ENCODE data around the gene KCNQ1.
A peak's percentile ranks its signal among the peaks of the same experiment; 100 is the strongest.

KCNQ1 gene

GRCh38 chr11:2400069-2400761, 44.6 kb upstream of the KCNQ1 start, which contains the start of gene TSSC4:
Gene TSSC4 (plus strand): TSS chr11:2400750. CDS start chr11:2402634, 1,884 bp downstream.
- no peaks in the 10 kb centered on the region for H3K9me3 ChIP-seq (replicated peaks in 1 of 11)
- H3K9ac ChIP-seq, result peak within 1 kb of the TSS; percentile 90 to 99 (median 93)
- peaks cover 50 to 78% (median 63%) of the 10 kb centered on the region in 11 experiments for H3K36me3 ChIP-seq
- peaks cover 24 to 49% (median 40%) of the 10 kb centered on the region in 10 experiments for H3K4me1 ChIP-seq
- H3K4me2 ChIP-seq, result peak within 1 kb of the TSS; percentile 93 to 100 (median 97)
- H3K4me3 ChIP-seq, result peak within 1 kb of the TSS; percentile 82 to 100 (median 94)
- peak within 1 kb of the TSS; percentile 84 to 97 (median 88) for H3K27ac ChIP-seq
- H3K27me3 ChIP-seq, result no peaks in the 10 kb centered on the region
- H4K20me1 ChIP-seq, result peaks cover 0 to 56% (median 18%) of the 10 kb centered on the region in 11 experiments; a peak in 15 of 22 replicates
- 0 out of 22 replicates have a peak, but pooled peaks of 1 of the 11 experiments have one; percentile 14 for TF ChIP-seq Cebpa-rat (IDR thresholded peaks at IDR 0.05)

DNA sequence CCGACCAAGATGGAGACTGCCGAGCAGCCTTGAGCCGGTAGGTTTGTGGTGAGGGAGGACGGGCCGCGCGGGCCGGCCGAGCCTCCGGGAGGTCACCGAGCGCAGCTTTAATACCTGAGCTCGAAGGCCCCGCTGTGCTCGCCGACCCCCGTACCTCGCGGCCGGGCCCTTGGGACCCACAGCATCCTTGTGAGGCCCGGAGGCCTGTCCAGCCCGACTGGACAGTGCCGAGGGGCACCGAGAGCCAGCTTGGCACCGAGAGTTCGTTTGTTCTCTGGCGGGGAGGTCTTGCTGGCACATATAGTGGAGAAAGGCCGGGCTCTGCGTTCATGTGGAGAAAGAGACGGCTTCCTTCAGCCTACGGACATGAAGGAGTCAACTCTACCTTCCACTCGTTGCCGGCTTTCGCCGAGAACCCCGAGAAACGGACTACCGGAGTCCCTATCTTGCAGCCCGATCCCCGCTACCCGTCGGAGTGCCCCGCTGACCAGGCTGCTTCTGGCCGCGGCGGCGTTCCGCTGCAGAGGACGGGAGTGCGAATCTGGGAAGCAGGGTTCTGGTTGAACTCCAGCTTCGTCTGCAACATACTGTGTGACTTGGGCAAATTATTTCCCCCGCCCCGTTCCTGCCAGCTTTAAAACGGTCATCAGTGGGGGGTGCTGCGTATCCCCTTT, 43.9 kb upstream of the KCNQ1 start:
- H3K36me3 ChIP-seq, result peaks cover 44 to 72% (median 57%) of the 10 kb centered on the region in 11 experiments
- peak overlapping the region; percentile 84 to 97 (median 88) for H3K27ac ChIP-seq
- H3K9ac ChIP-seq, result peak overlapping the region; percentile 90 to 99 (median 93)
- H4K20me1 ChIP-seq, result peaks cover 0 to 49% (median 18%) of the 10 kb centered on the region in 11 experiments; a peak in 14 of 22 replicates
- H3K27me3 ChIP-seq, result no peaks in the 10 kb centered on the region
- H3K4me2 ChIP-seq, result peak overlapping the region; percentile 91 to 100 (median 97)
- H3K4me3 ChIP-seq, result peak overlapping the region; percentile 82 to 100 (median 94)
- no peaks in the 10 kb centered on the region for H3K9me3 ChIP-seq (replicated peaks in 1 of 11)
- TF ChIP-seq Cebpa-rat (IDR thresholded peaks at IDR 0.05), result no peak
- peaks cover 24 to 42% (median 33%) of the 10 kb centered on the region in 10 experiments for H3K4me1 ChIP-seq

DNA sequence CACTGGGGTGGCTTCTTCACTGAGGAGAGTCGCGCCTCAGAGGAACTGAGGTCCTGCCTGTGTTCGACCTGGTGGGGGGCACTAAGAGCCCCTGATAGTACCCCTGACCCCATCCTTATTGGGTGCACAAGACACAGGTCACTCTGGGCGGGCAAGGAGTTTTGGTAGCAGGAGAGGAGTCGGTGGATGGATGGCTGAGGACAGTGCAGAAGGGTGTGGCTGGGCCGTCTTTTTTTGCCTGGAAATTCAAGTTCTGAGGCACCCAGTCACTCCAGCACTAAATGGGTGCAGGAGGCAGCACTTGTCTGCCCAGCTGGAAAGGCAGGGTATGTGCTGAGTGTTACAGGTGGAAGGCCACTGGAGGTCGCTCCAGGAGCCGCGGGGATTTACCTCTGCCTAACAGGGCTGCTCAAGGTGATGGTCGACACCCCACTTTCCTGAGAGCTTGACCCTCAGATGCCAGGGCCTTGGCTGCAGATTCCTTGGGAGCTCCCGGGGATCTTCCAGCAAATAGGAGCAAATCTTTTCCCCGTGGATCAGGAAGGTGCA, 43.3 kb upstream of the KCNQ1 start:
- Histone ChIP-seq H3K9ac (peak overlapping the region; percentile 90 to 99 (median 93)), H3K27ac (peak overlapping the region; percentile 84 to 97 (median 88)), H3K36me3 (peaks cover 38 to 66% (median 50%) of the 10 kb centered on the region in 11 experiments), H3K27me3 (no peaks in the 10 kb centered on the region), H3K4me3 (peak overlapping the region; percentile 82 to 100 (median 94)), H3K4me1 (peaks cover 24 to 36% (median 32%) of the 10 kb centered on the region in 10 experiments), H3K4me2 (peak overlapping the region; percentile 91 to 100 (median 97)), H4K20me1 (peaks cover 0 to 43% (median 18%) of the 10 kb centered on the region in 11 experiments; a peak in 12 of 22 replicates), H3K9me3 (replicated peaks in 1 of 11) (no peaks in the 10 kb centered on the region)
- TF ChIP-seq Cebpa-rat (IDR thresholded peaks at IDR 0.05), result no peak

DNA sequence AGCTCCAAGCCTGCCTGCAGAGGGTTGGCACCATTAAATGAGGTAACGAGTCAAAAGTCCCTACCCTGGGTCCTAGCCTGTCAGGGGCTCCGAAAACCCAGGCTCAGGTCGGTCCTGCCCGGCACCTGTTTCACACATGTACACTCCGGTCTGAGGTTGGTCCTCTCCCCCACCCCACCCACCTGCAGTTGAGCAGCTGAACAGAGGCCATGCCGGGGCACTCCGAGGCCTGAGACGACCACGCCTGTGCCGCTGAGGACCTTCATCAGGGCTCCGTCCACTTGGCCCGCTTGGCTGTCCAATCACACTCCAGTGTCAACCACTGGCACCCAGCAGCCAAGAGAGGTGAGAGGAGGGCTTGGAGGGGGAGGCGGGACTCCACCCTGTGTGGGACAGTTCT, 42.7 kb upstream of the KCNQ1 start:
- Histone ChIP-seq H3K9ac (peak overlapping the region; percentile 90 to 99 (median 93)), H4K20me1 (peaks cover 0 to 39% (median 18%) of the 10 kb centered on the region in 11 experiments; a peak in 10 of 22 replicates), H3K27ac (peak overlapping the region in 3 of 11 experiments; percentile 88 to 93 (median 92); a peak in 3 of 22 replicates), H3K4me1 (peaks cover 24 to 34% (median 30%) of the 10 kb centered on the region in 10 experiments), H3K4me2 (peak overlapping the region; percentile 91 to 100 (median 97)), H3K36me3 (peaks cover 32 to 60% (median 44%) of the 10 kb centered on the region in 11 experiments), H3K4me3 (peak overlapping the region; percentile 82 to 100 (median 94)), H3K27me3 (no peaks in the 10 kb centered on the region), H3K9me3 (replicated peaks in 1 of 11) (no peaks in the 10 kb centered on the region)
- no peak for TF ChIP-seq Cebpa-rat (IDR thresholded peaks at IDR 0.05)

GRCh38 chr11:2402890-2403645, 41.7 kb upstream of the KCNQ1 start:
- Histone ChIP-seq H3K9ac (peak overlapping the region in 5 of 11 experiments; percentile 90 to 99 (median 94); a peak in 6 of 22 replicates), H3K36me3 (peaks cover 23 to 51% (median 39%) of the 10 kb centered on the region in 11 experiments), H3K27me3 (peaks cover 0 to under 1% (median 0%) of the 10 kb centered on the region in 11 experiments; a peak in 1 of 22 replicates), H4K20me1 (peaks cover 0 to 39% (median 18%) of the 10 kb centered on the region in 11 experiments; a peak in 10 of 22 replicates), H3K4me1 (peaks cover 24 to 32% (median 30%) of the 10 kb centered on the region in 10 experiments), H3K9me3 (replicated peaks in 1 of 11) (no peaks in the 10 kb centered on the region), H3K4me3 (0 out of 20 replicates have a peak overlapping the region, but pooled peaks of 1 of the 10 experiments have one; percentile 96), H3K4me2 (no peak overlapping the region), H3K27ac (no peak overlapping the region)
- no peak for TF ChIP-seq Cebpa-rat (IDR thresholded peaks at IDR 0.05)

DNA sequence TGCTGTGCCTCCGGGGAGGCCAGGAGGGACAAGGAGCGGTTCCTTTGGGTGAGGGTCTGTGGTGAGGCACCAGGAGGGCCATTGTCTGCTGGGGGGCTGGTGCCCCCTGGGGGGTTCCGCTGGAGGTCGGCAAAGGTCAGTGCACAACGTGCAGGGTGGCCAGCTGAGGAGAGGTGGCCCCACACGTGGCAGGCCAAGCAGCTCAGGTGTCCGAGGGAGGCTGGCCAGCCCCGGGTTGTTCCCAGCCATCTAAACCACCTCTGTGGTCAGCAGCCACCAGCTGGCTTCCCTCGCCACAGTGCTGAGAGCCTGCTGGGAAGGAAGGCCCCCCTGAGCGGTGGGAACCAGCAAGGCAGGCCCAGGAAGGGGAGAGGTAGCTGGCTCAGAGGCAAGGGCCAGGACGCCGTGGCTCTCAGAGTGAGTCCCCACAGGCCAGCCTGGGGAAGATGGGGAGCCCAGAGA, 40.0 kb upstream of the KCNQ1 start:
- no peak for TF ChIP-seq Cebpa-rat (IDR thresholded peaks at IDR 0.05)
- Histone ChIP-seq H4K20me1 (peaks cover 0 to 39% (median 18%) of the 10 kb centered on the region in 11 experiments; a peak in 10 of 22 replicates), H3K4me2 (no peak overlapping the region), H3K4me1 (peaks cover 17 to 33% (median 24%) of the 10 kb centered on the region in 10 experiments), H3K27ac (no peak overlapping the region), H3K27me3 (peaks cover 0 to 18% (median 12%) of the 10 kb centered on the region in 11 experiments; a peak in 14 of 22 replicates), H3K4me3 (no peak overlapping the region), H3K36me3 (peaks cover 21 to 38% (median 30%) of the 10 kb centered on the region in 11 experiments), H3K9ac (peak overlapping the region in 5 of 11 experiments; percentile 1 to 32 (median 15); a peak in 5 of 22 replicates), H3K9me3 (replicated peaks in 1 of 11) (no peaks in the 10 kb centered on the region)

- Histone ChIP-seq H3K36me3 (peaks cover 21 to 38% (median 30%) of the 10 kb centered on the region in 11 experiments), H3K27ac (no peak overlapping the region), H3K27me3 (peaks cover 0 to 31% (median 21%) of the 10 kb centered on the region in 11 experiments; a peak in 14 of 22 replicates), H3K9me3 (replicated peaks in 1 of 11) (no peaks in the 10 kb centered on the region), H4K20me1 (peaks cover 0 to 37% (median 18%) of the 10 kb centered on the region in 11 experiments; a peak in 10 of 22 replicates), H3K4me2 (no peak overlapping the region), H3K9ac (0 out of 22 replicates have a peak overlapping the region, but pooled peaks of 1 of the 11 experiments have one; percentile 3), H3K4me3 (no peak overlapping the region), H3K4me1 (peaks cover 22 to 45% (median 34%) of the 10 kb centered on the region in 10 experiments)
- no peak for TF ChIP-seq Cebpa-rat (IDR thresholded peaks at IDR 0.05)
Measured at GRCh38 chr11:2406451-2406850, 38.4 kb upstream of the KCNQ1 start.
